Ascending aorta (tissue), 2 donors: ENCODE results near the gene C1orf159. TPM values are rescaled to one million over a fixed set of nuclear protein-coding genes. Genes with fewer than 3 reads are reported as not detected.
"Not testable (repeated sequence)": the region's sequence is repeated elsewhere in the genome, so short reads cannot be mapped to it uniquely, and the experiment has no call there.

Experiments used
- DNase-seq, 2 donors: peaks; one replicate each; pipeline ENCODE4 v3.0.0-alpha.2; 2019; ENCODE audit warnings: low spot score in 2 of 2
- H3K27ac ChIP-seq, 2 donors: fragments of 200-600 bp; sonication (generic); one replicate each; pipeline ENCODE4 v1.5.1; 2016 to 2017; ENCODE audit warnings: mild to moderate bottlenecking in 1 of 2
- H3K27me3 ChIP-seq: fragments of 200-600 bp; sonication (generic); one replicate; pipeline ENCODE4 v1.5.1; 2017
- H3K36me3 ChIP-seq, 2 donors: fragments of 200-600 bp; sonication (generic); one replicate each; pipeline ENCODE4 v1.5.1; 2016
- H3K4me1 ChIP-seq, 2 donors: fragments of 200-600 bp; sonication (generic); one replicate each; pipeline ENCODE4 v1.5.1; 2016 to 2017; ENCODE audit warnings: mild to moderate bottlenecking in 1 of 2
- H3K4me3 ChIP-seq, 2 donors: fragments of 200-600 bp; sonication (generic); one replicate each; pipeline ENCODE4 v1.5.1; 2016 to 2017; ENCODE audit warnings: mild to moderate bottlenecking in 1 of 2
- H3K9me3 ChIP-seq, 2 donors: fragments of 200-600 bp; sonication (generic); one replicate each; pipeline ENCODE4 v1.5.1; 2016
- CTCF ChIP-seq, 3 experiments: fragments of 200-600 bp in 2 of 3; fragments of 450-650 bp in 1 of 3; sonication (generic) in 2 of 3; IDR thresholded peaks; one replicate each; pipeline ENCODE4 v1.5.1; 2016 to 2019; ENCODE audit warnings: antibody characterized with exemption in 3 of 3, mild to moderate bottlenecking in 1 of 3, moderate library complexity in 1 of 3
- intact Hi-C: fragments of 100-400 bp; cut with DNase I; formaldehyde crosslinking; loops from one replicate; pipeline ENCODE4 v1.15.1; 2023
- total RNA-seq: library from RNA; depleted of rRNA; stranded (reverse); fragments of >200 nt; gene quantifications from one replicate; pipeline ENCODE4 v1.1.0, GENCODE V29; 2016

C1orf159 gene
- total RNA-seq, 1 donor from 2014 or later: 23.7 TPM

GRCh38 chr1:1109743-1110142 is 6.1 kb downstream of the C1orf159 start:
- Histone ChIP-seq H3K4me1 (no peaks in the 10 kb centered on the region), H3K36me3 (no peaks in the 10 kb centered on the region), H3K27ac (no peak overlapping the region), H3K4me3 (no peak overlapping the region), H3K27me3 (no peaks in the 10 kb centered on the region), H3K9me3 (no peaks in the 10 kb centered on the region)
- no peak for DNase-seq
- intact Hi-C loops: loop anchor here (10.0 kb wide), 1 partner anchor 295 kb away; the partner anchor contains the start of gene MRPL20
- no peak for TF ChIP-seq CTCF (IDR thresholded peaks at IDR 0.05)

- TF ChIP-seq CTCF (IDR thresholded peaks at IDR 0.05): no peak
- no peaks in the 10 kb centered on the region for H3K36me3 ChIP-seq
- no peaks in the 10 kb centered on the region for H3K9me3 ChIP-seq
- no peak for DNase-seq
- no peaks in the 10 kb centered on the region for H3K4me1 ChIP-seq
- H3K4me3 ChIP-seq: no peak overlapping the region
- H3K27me3 ChIP-seq: no peaks in the 10 kb centered on the region
- intact Hi-C loops: no loop called here
- no peak overlapping the region for H3K27ac ChIP-seq
Measured at GRCh38 chr1:1106510-1107221, 9.2 kb downstream of the C1orf159 start.

- H3K27me3 ChIP-seq, H3K36me3 ChIP-seq, intact Hi-C loops, H3K27ac ChIP-seq, H3K4me1 ChIP-seq, H3K9me3 ChIP-seq, DNase-seq, H3K4me3 ChIP-seq: not testable (repeated sequence)
Measured at GRCh38 chr1:1104152-1104551, 11.7 kb downstream of the C1orf159 start.

GRCh38 chr1:1101503-1101902 is 14.4 kb downstream of the C1orf159 start:
- Histone ChIP-seq H3K4me1 (no peaks in the 10 kb centered on the region), H3K4me3 (no peak overlapping the region), H3K9me3 (no peaks in the 10 kb centered on the region), H3K36me3 (no peaks in the 10 kb centered on the region), H3K27ac (no peak overlapping the region), H3K27me3 (no peaks in the 10 kb centered on the region)
- TF ChIP-seq CTCF (IDR thresholded peaks at IDR 0.05): no peak
- DNase-seq: peak in 1 of 2 donors; percentile 11
- intact Hi-C loops: no loop called here

- peak in 1 of 2 donors; percentile 21 for DNase-seq
- H3K4me1 ChIP-seq: no peaks in the 10 kb centered on the region
Measured at GRCh38 chr1:1100296-1100695, 15.6 kb downstream of the C1orf159 start.

More at GRCh38 chr1:1100296-1100695, 15.6 kb downstream of the C1orf159 start:
- Histone ChIP-seq H3K4me3 (no peak overlapping the region), H3K36me3 (no peaks in the 10 kb centered on the region), H3K27ac (no peak overlapping the region), H3K27me3 (no peaks in the 10 kb centered on the region), H3K9me3 (no peaks in the 10 kb centered on the region)
- intact Hi-C loops: no loop called here
- TF ChIP-seq CTCF (IDR thresholded peaks at IDR 0.05): no peak
